ENCODE data around the gene GPR62. TPM values are rescaled to one million over a fixed set of nuclear protein-coding genes. Genes with fewer than 3 reads are reported as not detected.

GPR62 gene
- total and polyA plus RNA-seq, 4 experiments from 2014 or later = not detected

DNA sequence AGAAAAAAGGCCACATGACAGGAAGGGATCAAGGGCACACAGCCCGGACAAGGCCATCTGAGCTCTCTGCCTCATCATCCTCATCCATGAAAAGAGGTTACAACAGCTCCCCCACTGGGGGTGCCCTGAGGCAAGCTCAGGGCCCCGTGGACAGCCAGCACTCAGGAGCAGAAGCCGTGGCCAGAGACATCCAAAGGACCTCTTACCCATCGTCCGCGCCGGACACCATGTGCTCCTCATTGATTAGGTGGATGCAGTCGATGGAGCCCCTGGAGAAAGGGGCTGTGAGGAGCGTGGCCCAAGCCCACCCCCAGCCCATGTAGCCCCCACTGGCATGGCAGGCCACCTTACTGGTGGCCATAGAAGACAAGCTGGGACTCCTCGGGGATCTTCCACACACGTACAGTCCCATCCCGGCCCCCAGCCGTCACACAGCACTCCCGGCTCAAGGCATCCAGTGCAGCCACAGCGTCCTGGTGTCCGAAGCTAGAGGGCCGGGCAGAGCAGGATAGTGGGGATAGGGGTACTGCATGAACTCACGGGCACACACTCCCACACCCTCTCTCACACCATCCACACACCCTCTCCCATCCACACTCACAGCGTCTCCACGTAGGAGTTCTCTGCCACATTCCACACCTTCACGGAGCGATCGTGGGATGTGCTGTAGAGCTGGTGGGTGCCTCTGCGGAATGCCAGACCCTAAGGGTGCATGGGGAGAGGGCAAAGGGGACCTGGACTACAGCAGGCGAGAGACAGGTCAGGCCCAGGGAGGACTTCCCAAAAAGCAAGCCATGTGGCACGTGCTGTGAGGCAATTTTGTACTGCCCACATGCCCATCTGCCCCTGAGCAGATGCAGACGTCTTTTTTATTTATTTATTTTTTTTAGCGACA is 19.9 kb upstream of the GPR62 start:
- H3K36me3 Mint-ChIP-seq = peaks cover 36 to 69% of the 10 kb centered on the region in 2 donors

DNA sequence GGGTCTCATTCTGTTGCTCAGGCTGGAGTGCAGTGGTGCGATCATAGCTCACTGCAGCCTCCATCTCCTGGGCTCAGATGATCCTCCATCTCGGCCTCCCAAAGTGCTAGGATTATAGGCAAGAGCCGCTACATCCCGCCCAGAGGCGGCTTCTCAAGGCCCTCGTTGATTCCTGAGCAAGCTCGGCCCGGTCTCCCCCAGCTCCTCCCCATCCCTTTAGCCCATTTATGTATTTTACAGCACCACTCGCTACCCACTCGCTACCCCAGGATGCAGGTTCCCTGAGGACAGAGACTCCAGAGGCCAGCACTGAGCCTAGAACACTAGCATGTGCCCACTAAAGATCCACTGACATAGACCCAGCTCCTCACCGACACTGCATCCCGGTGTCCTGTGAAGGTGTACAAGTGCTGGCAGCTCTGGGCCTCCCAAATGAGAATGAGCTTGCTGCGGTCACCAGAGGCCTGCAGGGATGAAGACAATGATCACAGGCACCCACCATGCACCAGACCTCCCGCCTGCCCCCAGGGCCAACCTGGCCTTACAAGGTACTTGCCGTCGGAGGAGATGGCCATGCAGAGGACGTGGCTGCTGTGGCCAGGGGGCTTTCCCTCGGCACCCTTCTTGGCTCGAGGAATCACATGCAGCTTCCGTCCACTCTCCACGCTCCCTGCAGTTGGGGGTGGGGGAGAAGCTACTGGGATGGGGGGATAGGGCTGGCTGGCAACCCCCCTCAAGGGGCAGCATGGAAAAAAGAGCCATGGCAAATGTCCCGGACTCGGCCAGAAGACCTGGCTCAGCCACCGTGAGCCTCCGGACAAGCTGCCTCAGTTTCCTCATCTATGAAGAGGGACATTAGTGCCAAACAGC is 19.1 kb upstream of the GPR62 start:
- Mint-ChIP-seq H3K9me3 (peaks cover 0 to 2% (median 0%) of the 10 kb centered on the region in 8 donors), H3K27me3 (no peaks in the 10 kb centered on the region), H3K4me3 (no peak overlapping the region), H3K36me3 (peaks cover 34 to 65% of the 10 kb centered on the region in 2 donors), H3K4me1 (peaks cover 11 to 20% (median 16%) of the 10 kb centered on the region in 4 donors), H3K27ac (no peak overlapping the region)
- intact Hi-C loops (cut with micrococcal nuclease) = no loop called here
- no peak for DNase-seq
- peaks cover 53% of the 10 kb centered on the region for H3K36me3 ChIP-seq (ENCODE audit: insufficient read depth, low read length)
- H3K27ac ChIP-seq (ENCODE audit: low read depth, low read length) = no peak overlapping the region
- ChIA-PET CTCF (ENCODE audit: partially characterized antibody) (interaction anchor here (1.3 kb wide), 1 partner anchor 12 kb away, joined by 3 read pairs; no protein-coding TSS in a partner anchor), POLR2A (ENCODE audit: partially characterized antibody) (interaction anchor here (0.6 to 2.2 kb wide), 2 partner anchors 12 to 38 kb away, joined by 3 to 7 read pairs; partner anchors contain the start of genes ABHD14A and ABHD14B)
- H3K27me3 ChIP-seq (ENCODE audit: insufficient read depth, low read length) = no peaks in the 10 kb centered on the region
- H3K9me3 ChIP-seq (ENCODE audit: control insufficient read depth in 1 of 2, low read length in 2 of 2) = no peaks in the 10 kb centered on the region
- H3K4me3 ChIP-seq (ENCODE audit: low read length in 2 of 2) = no peak overlapping the region
- H3K4me1 ChIP-seq (ENCODE audit: insufficient read depth, low read length) = peaks cover 20% of the 10 kb centered on the region

More for the DNA sequence above, 19.9 kb upstream of the GPR62 start:
- peaks cover 12% of the 10 kb centered on the region for H3K4me1 ChIP-seq (ENCODE audit: insufficient read depth, low read length)
- Mint-ChIP-seq H3K4me1 (peaks cover 4 to 11% (median 8%) of the 10 kb centered on the region in 4 donors), H3K9me3 (peaks cover 0 to 2% (median 0%) of the 10 kb centered on the region in 8 donors), H3K4me3 (no peak overlapping the region), H3K27ac (no peak overlapping the region), H3K27me3 (no peaks in the 10 kb centered on the region)
- no peak overlapping the region for H3K4me3 ChIP-seq (ENCODE audit: low read length in 2 of 2)
- H3K36me3 ChIP-seq (ENCODE audit: insufficient read depth, low read length) = peaks cover 53% of the 10 kb centered on the region
- intact Hi-C loops (cut with micrococcal nuclease) = no loop called here
- no peaks in the 10 kb centered on the region for H3K27me3 ChIP-seq (ENCODE audit: insufficient read depth, low read length)
- DNase-seq = no peak
- H3K27ac ChIP-seq (ENCODE audit: low read depth, low read length) = no peak overlapping the region
- POLR2A ChIA-PET (ENCODE audit: partially characterized antibody) = interaction anchor here (1.2 to 2.2 kb wide), 2 partner anchors 39 kb away, joined by 4 to 7 read pairs; partner anchors contain the start of genes ABHD14A and ABHD14B
- CTCF ChIA-PET (ENCODE audit: partially characterized antibody) = no interaction called here
- no peaks in the 10 kb centered on the region for H3K9me3 ChIP-seq (ENCODE audit: control insufficient read depth in 1 of 2, low read length in 2 of 2)

DNA sequence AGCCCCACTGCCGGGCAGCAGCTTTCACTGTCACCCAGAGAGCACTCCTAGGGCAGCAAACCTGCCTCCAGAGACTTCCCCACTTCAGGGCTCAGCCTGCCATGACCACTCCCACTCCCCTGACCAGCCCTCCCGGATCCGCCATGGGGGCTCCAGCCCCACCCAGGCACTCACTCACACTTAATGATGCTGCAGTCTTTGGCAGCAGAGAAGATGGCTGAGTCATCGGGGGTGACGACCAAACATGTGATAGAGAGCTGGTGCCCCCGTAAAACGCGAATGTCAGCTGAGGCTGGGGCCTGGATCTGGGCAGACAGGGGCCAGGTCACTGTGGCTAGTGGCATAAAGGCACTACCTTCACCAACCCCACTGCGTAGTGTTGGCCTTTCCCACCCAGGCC is 18.2 kb upstream of the GPR62 start:
- no peak for DNase-seq
- Mint-ChIP-seq H3K36me3 (peaks cover 34 to 64% of the 10 kb centered on the region in 2 donors), H3K27me3 (no peaks in the 10 kb centered on the region), H3K4me1 (peaks cover 12 to 29% (median 20%) of the 10 kb centered on the region in 4 donors), H3K9me3 (peaks cover 0 to 2% (median 0%) of the 10 kb centered on the region in 8 donors), H3K4me3 (no peak overlapping the region), H3K27ac (peak overlapping the region in 1 of 7 donors; percentile 48)
- Histone ChIP-seq H3K27me3 (ENCODE audit: insufficient read depth, low read length) (no peaks in the 10 kb centered on the region), H3K9me3 (ENCODE audit: control insufficient read depth in 1 of 2, low read length in 2 of 2) (no peaks in the 10 kb centered on the region), H3K4me3 (ENCODE audit: low read length in 2 of 2) (no peak overlapping the region), H3K36me3 (ENCODE audit: insufficient read depth, low read length) (peaks cover 53% of the 10 kb centered on the region), H3K27ac (ENCODE audit: low read depth, low read length) (no peak overlapping the region), H3K4me1 (ENCODE audit: insufficient read depth, low read length) (peaks cover 25% of the 10 kb centered on the region)
- intact Hi-C loops (cut with micrococcal nuclease) = no loop called here
- ChIA-PET POLR2A (ENCODE audit: partially characterized antibody) (interaction anchor here (2.2 kb wide), 1 partner anchor 37 kb away, joined by 7 read pairs; the partner anchor contains the start of genes ABHD14A and ABHD14B), CTCF (ENCODE audit: partially characterized antibody) (interaction anchor here (1.3 kb wide), 2 partner anchors 11 to 37 kb away, joined by 3 read pairs; partner anchors contain the start of gene ABHD14B)

GRCh38 chr3:51937611-51938450 is 17.4 kb upstream of the GPR62 start:
- H3K4me3 Mint-ChIP-seq = no peak overlapping the region
- Histone ChIP-seq H3K9me3 (ENCODE audit: control insufficient read depth in 1 of 2, low read length in 2 of 2) (no peaks in the 10 kb centered on the region), H3K27ac (ENCODE audit: low read depth, low read length) (no peak overlapping the region), H3K27me3 (ENCODE audit: insufficient read depth, low read length) (no peaks in the 10 kb centered on the region), H3K36me3 (ENCODE audit: insufficient read depth, low read length) (peaks cover 53% of the 10 kb centered on the region), H3K4me1 (ENCODE audit: insufficient read depth, low read length) (peaks cover 31% of the 10 kb centered on the region), H3K4me3 (ENCODE audit: low read length in 2 of 2) (no peak overlapping the region)
- H3K9me3 Mint-ChIP-seq = peaks cover 0 to 2% (median 0%) of the 10 kb centered on the region in 8 donors
- ChIA-PET CTCF (ENCODE audit: partially characterized antibody) (interaction anchor here (1.3 kb wide), 2 partner anchors 10 to 36 kb away, joined by 3 read pairs; partner anchors contain the start of gene ABHD14B), POLR2A (ENCODE audit: partially characterized antibody) (interaction anchor here (2.2 kb wide), 1 partner anchor 36 kb away, joined by 7 read pairs; the partner anchor contains the start of genes ABHD14A and ABHD14B)
- peaks cover 34 to 61% of the 10 kb centered on the region in 2 donors for H3K36me3 Mint-ChIP-seq
- H3K4me1 Mint-ChIP-seq = peaks cover 16 to 37% (median 24%) of the 10 kb centered on the region in 4 donors
- peak overlapping the region in 1 of 7 donors; percentile 60 for H3K27ac Mint-ChIP-seq
- intact Hi-C loops (cut with micrococcal nuclease) = no loop called here
- H3K27me3 Mint-ChIP-seq = no peaks in the 10 kb centered on the region
- no peak for DNase-seq

- ChIA-PET CTCF (ENCODE audit: partially characterized antibody) (no interaction called here), POLR2A (ENCODE audit: partially characterized antibody) (no interaction called here)
- H3K4me3 Mint-ChIP-seq = peak overlapping the region in 3 of 8 donors; percentile 0 to 17 (median 1)
- H3K9me3 Mint-ChIP-seq = no peaks in the 10 kb centered on the region
- Histone ChIP-seq H3K4me3 (ENCODE audit: low read length in 2 of 2) (no peak overlapping the region), H3K4me1 (ENCODE audit: insufficient read depth, low read length) (peaks cover 37% of the 10 kb centered on the region), H3K9me3 (ENCODE audit: control insufficient read depth in 1 of 2, low read length in 2 of 2) (no peaks in the 10 kb centered on the region), H3K27ac (ENCODE audit: low read depth, low read length) (no peak overlapping the region), H3K36me3 (ENCODE audit: insufficient read depth, low read length) (peaks cover 46% of the 10 kb centered on the region), H3K27me3 (ENCODE audit: insufficient read depth, low read length) (no peaks in the 10 kb centered on the region)
- intact Hi-C loops (cut with micrococcal nuclease) = no loop called here
- H3K4me1 Mint-ChIP-seq = peaks cover 18 to 43% (median 28%) of the 10 kb centered on the region in 4 donors
- H3K27ac Mint-ChIP-seq = peak overlapping the region in 2 of 7 donors; percentile 11 to 76
- H3K27me3 Mint-ChIP-seq = no peaks in the 10 kb centered on the region
- H3K36me3 Mint-ChIP-seq = peaks cover 28 to 51% of the 10 kb centered on the region in 2 donors
- DNase-seq = no peak
Measured at GRCh38 chr3:51938780-51939425, 16.3 kb upstream of the GPR62 start.

Data from CD4-positive, alpha-beta memory T cell (primary cell).